Retinal pigment epithelial cell (primary cell): ENCODE measurements around the gene MSI2.
A peak's percentile ranks its signal among the peaks of the same experiment; 100 is the strongest.

Experiments
- DNase-seq: peaks from one replicate; pipeline ENCODE4 v3.0.0-alpha.2; 2010; ENCODE audit warnings: low read depth
- H3K4me3 ChIP-seq: 2 replicates; pipeline ENCODE4 v1.5.1; 2011; ENCODE audit warnings: mild to moderate bottlenecking, low read length, control low read depth, moderate library complexity
- TF ChIP-seq, protein P1 (sequence below): conservative IDR thresholded peaks from 2 replicates; pipeline ENCODE4 v1.5.1; 2011; ENCODE audit warnings: low read depth, low read length, control low read depth, inconsistent platforms

Gene MSI2

GRCh38 chr17:57663326-57664070 is 407.2 kb downstream of the MSI2 start:
- peak; percentile 29 for DNase-seq
- H3K4me3 ChIP-seq = peak overlapping the region; percentile 39
- TF ChIP-seq, protein P1, sequence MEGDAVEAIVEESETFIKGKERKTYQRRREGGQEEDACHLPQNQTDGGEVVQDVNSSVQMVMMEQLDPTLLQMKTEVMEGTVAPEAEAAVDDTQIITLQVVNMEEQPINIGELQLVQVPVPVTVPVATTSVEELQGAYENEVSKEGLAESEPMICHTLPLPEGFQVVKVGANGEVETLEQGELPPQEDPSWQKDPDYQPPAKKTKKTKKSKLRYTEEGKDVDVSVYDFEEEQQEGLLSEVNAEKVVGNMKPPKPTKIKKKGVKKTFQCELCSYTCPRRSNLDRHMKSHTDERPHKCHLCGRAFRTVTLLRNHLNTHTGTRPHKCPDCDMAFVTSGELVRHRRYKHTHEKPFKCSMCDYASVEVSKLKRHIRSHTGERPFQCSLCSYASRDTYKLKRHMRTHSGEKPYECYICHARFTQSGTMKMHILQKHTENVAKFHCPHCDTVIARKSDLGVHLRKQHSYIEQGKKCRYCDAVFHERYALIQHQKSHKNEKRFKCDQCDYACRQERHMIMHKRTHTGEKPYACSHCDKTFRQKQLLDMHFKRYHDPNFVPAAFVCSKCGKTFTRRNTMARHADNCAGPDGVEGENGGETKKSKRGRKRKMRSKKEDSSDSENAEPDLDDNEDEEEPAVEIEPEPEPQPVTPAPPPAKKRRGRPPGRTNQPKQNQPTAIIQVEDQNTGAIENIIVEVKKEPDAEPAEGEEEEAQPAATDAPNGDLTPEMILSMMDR = no peak

GRCh38 chr17:57665128-57665527 is 408.8 kb downstream of the MSI2 start:
- TF ChIP-seq, protein P1 = no peak
- no peak for DNase-seq
- H3K4me3 ChIP-seq = no peak overlapping the region

DNA sequence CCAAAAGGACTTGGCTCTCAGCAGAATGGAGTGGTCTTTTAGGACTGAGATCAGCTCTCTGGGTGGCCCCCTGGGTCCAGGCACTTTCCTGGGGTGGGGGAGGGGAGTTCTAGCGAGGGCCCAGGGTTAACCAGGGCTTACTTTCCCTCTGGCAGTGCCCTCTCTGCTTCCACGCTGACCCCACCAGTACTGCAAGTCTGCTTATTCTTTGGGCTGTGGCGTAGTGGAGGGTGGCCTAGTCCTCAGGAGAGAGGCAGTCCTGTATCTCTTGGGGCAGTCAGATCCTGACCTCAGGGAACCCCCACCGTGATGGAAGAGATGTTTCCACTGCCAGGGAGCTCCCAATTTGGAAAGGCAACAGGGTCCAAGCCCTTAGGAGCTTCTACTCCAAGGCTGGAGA is 409.4 kb downstream of the MSI2 start:
- no peak overlapping the region for H3K4me3 ChIP-seq
- TF ChIP-seq, protein P1 = no peak
- no peak for DNase-seq

DNA sequence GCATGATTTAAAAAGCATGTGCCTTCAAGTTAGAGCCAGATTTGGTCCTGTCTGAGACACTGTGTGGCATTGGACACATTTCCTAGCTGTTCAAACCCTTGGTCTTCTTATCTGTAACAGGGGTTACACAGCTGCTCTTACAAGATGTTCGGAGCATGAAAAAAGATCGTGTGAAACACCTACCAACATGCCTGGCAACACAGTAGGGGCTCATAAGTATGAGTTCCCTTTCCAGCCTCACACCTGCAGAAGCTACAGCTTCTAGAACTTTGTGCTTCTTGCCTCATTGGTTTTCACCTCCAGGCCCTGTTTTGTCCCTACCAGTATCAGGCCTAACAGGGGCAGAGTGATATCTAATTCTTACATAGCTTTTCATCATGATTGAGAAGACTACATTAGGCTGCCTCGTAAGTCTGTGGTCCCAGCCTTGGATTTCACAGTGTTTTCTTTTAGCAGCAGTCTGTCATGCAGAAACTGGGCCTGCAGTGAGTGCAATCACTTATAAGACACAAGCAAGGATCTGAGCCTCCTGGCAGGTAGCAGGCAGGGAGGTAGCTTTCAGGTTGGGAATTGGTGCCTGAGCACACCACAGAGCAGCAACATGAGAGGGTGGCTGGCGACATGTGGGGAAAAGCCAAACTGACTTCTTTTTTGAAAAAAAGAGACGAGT is 410.0 kb downstream of the MSI2 start:
- DNase-seq = no peak

GRCh38 chr17:57666946-57667345 is 410.6 kb downstream of the MSI2 start:
- DNase-seq = no peak
- no peak overlapping the region for H3K4me3 ChIP-seq
- TF ChIP-seq, protein P1 = no peak

More for the DNA sequence above, 410.0 kb downstream of the MSI2 start:
- TF ChIP-seq, protein P1 = no peak
- H3K4me3 ChIP-seq = no peak overlapping the region

DNA sequence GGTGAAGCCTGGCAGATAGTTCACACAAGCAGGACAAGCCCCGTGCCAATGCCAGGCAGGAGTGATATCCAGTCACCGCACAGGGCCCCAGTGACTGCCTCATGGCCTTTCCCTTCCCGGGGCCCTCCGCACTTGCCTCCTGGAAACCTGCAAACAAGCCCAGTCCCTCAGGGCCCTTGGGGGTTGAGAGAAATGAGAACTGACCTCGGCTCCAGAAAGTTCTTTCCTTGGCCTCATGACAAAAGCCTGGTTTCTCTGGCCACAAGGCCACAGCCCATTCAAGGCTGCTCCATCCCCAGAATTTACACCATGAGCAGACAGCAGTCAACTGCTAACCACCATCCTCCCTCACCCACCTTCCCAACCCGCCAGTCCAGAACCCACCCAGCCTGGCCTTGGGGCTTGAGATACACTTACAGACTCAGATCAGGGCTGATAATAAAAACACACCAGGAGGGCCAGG is 411.2 kb downstream of the MSI2 start:
- DNase-seq = no peak
- TF ChIP-seq, protein P1 = no peak
- no peak overlapping the region for H3K4me3 ChIP-seq

GRCh38 chr17:57668332-57668731 is 412.0 kb downstream of the MSI2 start:
- no peak for DNase-seq
- TF ChIP-seq, protein P1 = no peak
- H3K4me3 ChIP-seq = no peak overlapping the region
